ENCODE data around the gene IGSF21.

IGSF21 gene

GRCh38 chr1:18283601-18284385 lies 176.2 kb downstream of the IGSF21 start:
- no peak overlapping the region for H3K4me3 ChIP-seq (replicated peaks; ENCODE audit: insufficient read depth, low read length)
- no peak for TF ChIP-seq REST (IDR thresholded peaks at IDR 0.05; ENCODE audit: insufficient replicate concordance, low read depth)
- TF ChIP-seq GABPA (IDR thresholded peaks at IDR 0.05; ENCODE audit: low read depth): no peak
- no peak for TF ChIP-seq POLR2AphosphoS5 (IDR thresholded peaks at IDR 0.05; ENCODE audit: low read depth)
- no peak for TF ChIP-seq SPI1 (IDR thresholded peaks at IDR 0.05; ENCODE audit: borderline replicate concordance, low read depth)
- TF ChIP-seq, protein P1, sequence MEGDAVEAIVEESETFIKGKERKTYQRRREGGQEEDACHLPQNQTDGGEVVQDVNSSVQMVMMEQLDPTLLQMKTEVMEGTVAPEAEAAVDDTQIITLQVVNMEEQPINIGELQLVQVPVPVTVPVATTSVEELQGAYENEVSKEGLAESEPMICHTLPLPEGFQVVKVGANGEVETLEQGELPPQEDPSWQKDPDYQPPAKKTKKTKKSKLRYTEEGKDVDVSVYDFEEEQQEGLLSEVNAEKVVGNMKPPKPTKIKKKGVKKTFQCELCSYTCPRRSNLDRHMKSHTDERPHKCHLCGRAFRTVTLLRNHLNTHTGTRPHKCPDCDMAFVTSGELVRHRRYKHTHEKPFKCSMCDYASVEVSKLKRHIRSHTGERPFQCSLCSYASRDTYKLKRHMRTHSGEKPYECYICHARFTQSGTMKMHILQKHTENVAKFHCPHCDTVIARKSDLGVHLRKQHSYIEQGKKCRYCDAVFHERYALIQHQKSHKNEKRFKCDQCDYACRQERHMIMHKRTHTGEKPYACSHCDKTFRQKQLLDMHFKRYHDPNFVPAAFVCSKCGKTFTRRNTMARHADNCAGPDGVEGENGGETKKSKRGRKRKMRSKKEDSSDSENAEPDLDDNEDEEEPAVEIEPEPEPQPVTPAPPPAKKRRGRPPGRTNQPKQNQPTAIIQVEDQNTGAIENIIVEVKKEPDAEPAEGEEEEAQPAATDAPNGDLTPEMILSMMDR (IDR thresholded peaks at IDR 0.05; ENCODE audit: insufficient read depth, low read length): no peak
- no peak for DNase-seq (ENCODE audit: low read depth in 1 of 2, low spot score in 1 of 2)
- H3K27ac ChIP-seq (replicated peaks): no peak overlapping the region
- H3K27me3 ChIP-seq (ENCODE audit: insufficient read depth, poor library complexity, severe bottlenecking): no peaks in the 10 kb centered on the region

DNA sequence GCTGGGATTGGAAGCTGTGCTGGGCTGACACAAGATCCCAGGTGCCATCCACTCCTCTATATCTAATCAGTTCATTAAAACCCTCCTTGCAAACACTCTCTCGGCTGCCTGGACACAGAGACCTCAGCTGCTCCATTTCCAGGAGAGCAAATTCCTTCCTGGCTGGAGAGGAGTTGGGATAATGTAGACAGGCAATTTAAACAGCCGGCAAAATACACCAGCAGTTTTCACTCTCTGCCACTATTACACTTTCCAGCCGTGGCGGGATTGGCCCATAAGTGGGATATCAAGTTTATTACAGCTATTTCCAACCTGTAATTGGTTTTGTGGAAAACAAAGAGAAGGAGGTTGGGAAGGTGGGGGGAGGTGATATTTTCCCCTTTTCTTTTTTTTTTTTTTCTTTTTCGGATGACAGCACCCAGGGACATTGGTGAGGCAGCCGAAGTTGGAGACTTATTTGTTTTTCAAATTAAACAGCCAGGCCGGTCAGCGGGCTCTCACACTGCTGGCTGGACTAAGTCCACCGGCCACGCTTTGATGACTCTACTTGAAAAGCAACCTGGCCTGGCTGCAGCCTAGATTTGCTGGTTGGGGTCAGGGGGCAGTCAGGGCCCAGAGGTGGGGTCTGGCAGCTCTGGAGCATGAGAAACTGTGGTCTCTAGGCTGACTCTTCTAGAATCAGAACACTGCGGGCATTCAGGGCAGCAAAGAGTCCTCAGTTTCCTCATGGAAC lies 177.4 kb downstream of the IGSF21 start:
- H3K27me3 ChIP-seq (ENCODE audit: insufficient read depth, poor library complexity, severe bottlenecking): no peaks in the 10 kb centered on the region

More for the DNA sequence above, 177.4 kb downstream of the IGSF21 start:
- H3K27ac ChIP-seq (replicated peaks): no peak overlapping the region
- TF ChIP-seq REST (IDR thresholded peaks at IDR 0.05; ENCODE audit: insufficient replicate concordance, low read depth): no peak
- TF ChIP-seq SPI1 (IDR thresholded peaks at IDR 0.05; ENCODE audit: borderline replicate concordance, low read depth): no peak
- no peak for TF ChIP-seq POLR2AphosphoS5 (IDR thresholded peaks at IDR 0.05; ENCODE audit: low read depth)
- TF ChIP-seq GABPA (IDR thresholded peaks at IDR 0.05; ENCODE audit: low read depth): no peak
- TF ChIP-seq, protein P1 (IDR thresholded peaks at IDR 0.05; ENCODE audit: insufficient read depth, low read length): no peak
- H3K4me3 ChIP-seq (replicated peaks; ENCODE audit: insufficient read depth, low read length): no peak overlapping the region
- no peak for DNase-seq (ENCODE audit: low read depth in 1 of 2, low spot score in 1 of 2)
